Ascending aorta (tissue), 2 donors: ENCODE results near the gene FAM174B. TPM values are rescaled to one million over a fixed set of nuclear protein-coding genes. Genes with fewer than 3 reads are reported as not detected.

ENCODE experiments used
- DNase-seq, 2 donors: peaks; one replicate each; pipeline ENCODE4 v3.0.0-alpha.2; 2019; ENCODE audit warnings: low spot score in 2 of 2
- H3K27ac ChIP-seq, 2 donors: fragments of 200-600 bp; sonication (generic); one replicate each; pipeline ENCODE4 v1.5.1; 2016 to 2017; ENCODE audit warnings: mild to moderate bottlenecking in 1 of 2
- H3K27me3 ChIP-seq: fragments of 200-600 bp; sonication (generic); one replicate; pipeline ENCODE4 v1.5.1; 2017
- H3K36me3 ChIP-seq, 2 donors: fragments of 200-600 bp; sonication (generic); one replicate each; pipeline ENCODE4 v1.5.1; 2016
- H3K4me1 ChIP-seq, 2 donors: fragments of 200-600 bp; sonication (generic); one replicate each; pipeline ENCODE4 v1.5.1; 2016 to 2017; ENCODE audit warnings: mild to moderate bottlenecking in 1 of 2
- H3K4me3 ChIP-seq, 2 donors: fragments of 200-600 bp; sonication (generic); one replicate each; pipeline ENCODE4 v1.5.1; 2016 to 2017; ENCODE audit warnings: mild to moderate bottlenecking in 1 of 2
- H3K9me3 ChIP-seq, 2 donors: fragments of 200-600 bp; sonication (generic); one replicate each; pipeline ENCODE4 v1.5.1; 2016
- CTCF ChIP-seq, 3 experiments: fragments of 200-600 bp in 2 of 3; fragments of 450-650 bp in 1 of 3; sonication (generic) in 2 of 3; IDR thresholded peaks; one replicate each; pipeline ENCODE4 v1.5.1; 2016 to 2019; ENCODE audit warnings: antibody characterized with exemption in 3 of 3, mild to moderate bottlenecking in 1 of 3, moderate library complexity in 1 of 3
- intact Hi-C: fragments of 100-400 bp; cut with DNase I; formaldehyde crosslinking; loops from one replicate; pipeline ENCODE4 v1.15.1; 2023
- total RNA-seq: library from RNA; depleted of rRNA; stranded (reverse); fragments of >200 nt; gene quantifications from one replicate; pipeline ENCODE4 v1.1.0, GENCODE V29; 2016

Gene FAM174B
- total RNA-seq, 1 donor from 2014 or later: 5.2 TPM

- intact Hi-C loops: no loop called here
- Histone ChIP-seq H3K27me3 (no peaks in the 10 kb centered on the region), H3K9me3 (no peaks in the 10 kb centered on the region), H3K4me3 (no peak overlapping the region), H3K27ac (no peak overlapping the region), H3K36me3 (no peaks in the 10 kb centered on the region), H3K4me1 (no peaks in the 10 kb centered on the region)
- TF ChIP-seq CTCF (IDR thresholded peaks at IDR 0.05): no peak
- DNase-seq: no peak
Measured at GRCh38 chr15:92606126-92606835, 49.3 kb downstream of the FAM174B start.

- Histone ChIP-seq H3K9me3 (no peaks in the 10 kb centered on the region), H3K27ac (no peak overlapping the region), H3K4me1 (no peaks in the 10 kb centered on the region), H3K4me3 (no peak overlapping the region), H3K27me3 (no peaks in the 10 kb centered on the region), H3K36me3 (no peaks in the 10 kb centered on the region)
- TF ChIP-seq CTCF (IDR thresholded peaks at IDR 0.05): no peak
- intact Hi-C loops: no loop called here
- no peak for DNase-seq
Measured at GRCh38 chr15:92605225-92605944, 50.2 kb downstream of the FAM174B start.

GRCh38 chr15:92603743-92604470, 51.7 kb downstream of the FAM174B start:
- no peaks in the 10 kb centered on the region for H3K9me3 ChIP-seq
- H3K27me3 ChIP-seq: no peaks in the 10 kb centered on the region
- no peak for DNase-seq
- no peaks in the 10 kb centered on the region for H3K4me1 ChIP-seq
- H3K4me3 ChIP-seq: no peak overlapping the region
- H3K27ac ChIP-seq: no peak overlapping the region
- TF ChIP-seq CTCF (IDR thresholded peaks at IDR 0.05): no peak
- intact Hi-C loops: no loop called here
- H3K36me3 ChIP-seq: no peaks in the 10 kb centered on the region

GRCh38 chr15:92603278-92603677, 52.3 kb downstream of the FAM174B start:
- intact Hi-C loops: no loop called here
- DNase-seq: no peak
- H3K36me3 ChIP-seq: no peaks in the 10 kb centered on the region
- H3K4me1 ChIP-seq: no peaks in the 10 kb centered on the region
- H3K27ac ChIP-seq: no peak overlapping the region
- H3K27me3 ChIP-seq: no peaks in the 10 kb centered on the region
- H3K9me3 ChIP-seq: no peaks in the 10 kb centered on the region
- H3K4me3 ChIP-seq: no peak overlapping the region
- no peak for TF ChIP-seq CTCF (IDR thresholded peaks at IDR 0.05)

- no peaks in the 10 kb centered on the region for H3K27me3 ChIP-seq
- DNase-seq: no peak
- H3K27ac ChIP-seq: no peak overlapping the region
- H3K9me3 ChIP-seq: no peaks in the 10 kb centered on the region
- intact Hi-C loops: no loop called here
- no peaks in the 10 kb centered on the region for H3K36me3 ChIP-seq
- TF ChIP-seq CTCF (IDR thresholded peaks at IDR 0.05): no peak
- no peak overlapping the region for H3K4me3 ChIP-seq
- no peaks in the 10 kb centered on the region for H3K4me1 ChIP-seq
Measured at GRCh38 chr15:92602267-92602593, 53.3 kb downstream of the FAM174B start.
